GM19395 (cell line): ENCODE results near the gene HPCAL1.
"Not testable (repeated sequence)": the region's sequence is repeated elsewhere in the genome, so short reads cannot be mapped to it uniquely, and the experiment has no call there.

Experiments used
- ATAC-seq: cut with Tn5 transposase; IDR thresholded peaks from one replicate; pipeline ENCODE4 v1.9.1; 2021; ENCODE audit warnings: mild to moderate bottlenecking, moderate library complexity; ENCODE audit not compliant: unreplicated experiment

The HPCAL1 gene

GRCh38 chr2:10302479-10303180, at the start of gene HPCAL1:
HPCAL1 (plus strand) TSS chr2:10302904; CDS start chr2:10419758, 116,854 bp downstream.
- peak; percentile 79 for ATAC-seq

GRCh38 chr2:10253596-10254372, 48.9 kb upstream of the HPCAL1 start:
- ATAC-seq, result no peak

GRCh38 chr2:10254373-10255188, 48.1 kb upstream of the HPCAL1 start:
- no peak for ATAC-seq

GRCh38 chr2:10255189-10256030, 47.3 kb upstream of the HPCAL1 start:
- no peak for ATAC-seq

- ATAC-seq, result no peak
Measured at GRCh38 chr2:10256031-10256514, 46.6 kb upstream of the HPCAL1 start.

- no peak for ATAC-seq
Measured at GRCh38 chr2:10256515-10257031, 46.1 kb upstream of the HPCAL1 start.

- no peak for ATAC-seq
Measured at GRCh38 chr2:10257036-10257435, 45.7 kb upstream of the HPCAL1 start.

GRCh38 chr2:10257500-10258147, 45.1 kb upstream of the HPCAL1 start:
- ATAC-seq, result no peak

- ATAC-seq, result no peak
Measured at GRCh38 chr2:10258326-10258725, 44.4 kb upstream of the HPCAL1 start.

- no peak for ATAC-seq
Measured at GRCh38 chr2:10258726-10259125, 44.0 kb upstream of the HPCAL1 start.

GRCh38 chr2:10260130-10260529, 42.6 kb upstream of the HPCAL1 start:
- no peak for ATAC-seq

- not testable (repeated sequence) for ATAC-seq
Measured at GRCh38 chr2:10263526-10263925, 39.2 kb upstream of the HPCAL1 start.

- ATAC-seq, result no peak
Measured at GRCh38 chr2:10264506-10265328, 38.0 kb upstream of the HPCAL1 start.

GRCh38 chr2:10265329-10266132, 37.2 kb upstream of the HPCAL1 start:
- ATAC-seq, result no peak

- no peak for ATAC-seq
Measured at GRCh38 chr2:10266133-10266620, 36.5 kb upstream of the HPCAL1 start.

- ATAC-seq, result no peak
Measured at GRCh38 chr2:10267036-10267435, 35.7 kb upstream of the HPCAL1 start.

- ATAC-seq, result no peak
Measured at GRCh38 chr2:10267551-10268465, 34.9 kb upstream of the HPCAL1 start.
